Measurements from ENCODE around the gene KCTD5. TPM values are rescaled to one million over a fixed set of nuclear protein-coding genes. Genes with fewer than 3 reads are reported as not detected.
"Not testable (repeated sequence)": the region's sequence is repeated elsewhere in the genome, so short reads cannot be mapped to it uniquely, and the experiment has no call there.

KCTD5 gene
- total RNA-seq, 1 experiment from 2014 or later, result 70.6 TPM

- DNase-seq (ENCODE audit: low spot score), result no peak
Measured at GRCh38 chr16:2708955-2709587, 26.7 kb downstream of the KCTD5 start.

- DNase-seq (ENCODE audit: low spot score), result no peak
Measured at GRCh38 chr16:2709588-2709984, 27.3 kb downstream of the KCTD5 start.

- no peak for DNase-seq (ENCODE audit: low spot score)
Measured at GRCh38 chr16:2710021-2710710, 27.8 kb downstream of the KCTD5 start.

GRCh38 chr16:2710711-2711231 is 28.4 kb downstream of the KCTD5 start:
- DNase-seq (ENCODE audit: low spot score), result no peak

DNA sequence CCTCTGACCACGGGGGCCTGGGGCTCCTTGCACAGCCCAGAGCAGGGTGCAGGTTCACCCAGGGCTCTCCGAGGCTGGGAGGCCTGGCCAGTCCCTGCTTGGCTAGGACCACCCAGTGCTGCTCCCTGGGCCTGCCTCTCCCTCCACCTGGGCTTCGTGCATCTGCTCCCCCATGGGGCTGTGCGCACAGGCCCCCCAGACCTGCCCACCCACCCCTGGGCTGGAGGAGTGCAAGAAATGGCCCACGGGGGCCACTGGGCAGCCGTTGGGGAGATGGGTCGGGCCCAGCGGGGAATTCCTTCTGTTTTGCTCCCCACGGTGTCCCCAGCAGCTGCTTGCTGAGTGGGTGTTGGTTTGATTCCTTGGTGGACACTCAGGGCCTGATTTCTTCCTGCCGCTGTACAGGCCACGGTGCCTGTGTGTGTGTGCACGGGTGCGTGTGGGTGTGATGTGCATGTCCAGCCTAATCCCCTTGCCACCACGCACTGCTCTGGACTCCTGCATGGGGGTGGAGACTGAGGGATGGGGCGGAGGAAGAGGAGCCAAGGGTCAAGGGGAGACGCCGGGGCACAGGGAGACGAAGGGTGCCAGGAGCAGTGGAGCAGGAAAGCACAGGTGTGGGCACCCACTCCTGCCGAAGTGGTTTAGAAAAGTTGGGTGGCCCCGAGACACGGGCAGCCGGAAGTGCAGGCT is 29.2 kb downstream of the KCTD5 start:
- no peak for DNase-seq (ENCODE audit: low spot score)

DNA sequence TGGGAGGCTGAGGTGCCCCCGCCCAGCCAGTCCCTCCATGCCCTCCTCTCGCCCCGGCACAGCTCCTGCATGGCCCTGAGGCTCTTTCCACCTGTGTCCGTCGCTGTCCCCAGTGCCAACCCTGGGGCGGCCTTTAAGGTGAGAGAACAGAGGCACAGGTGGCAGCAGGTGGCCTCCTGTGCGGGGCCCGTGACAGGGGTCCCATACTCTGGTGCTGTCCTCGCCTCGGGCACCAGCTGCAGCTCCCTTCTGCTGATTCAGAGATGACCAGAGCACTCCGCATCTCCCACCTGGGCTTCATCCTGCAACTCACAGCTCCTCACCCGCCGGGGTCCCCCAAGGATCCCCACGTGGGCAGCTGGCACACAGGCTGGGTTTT is 29.7 kb downstream of the KCTD5 start:
- DNase-seq (ENCODE audit: low spot score), result no peak

GRCh38 chr16:2712546-2712945 is 30.2 kb downstream of the KCTD5 start:
- DNase-seq (ENCODE audit: low spot score), result no peak

GRCh38 chr16:2713523-2713922 is 31.2 kb downstream of the KCTD5 start:
- no peak for DNase-seq (ENCODE audit: low spot score)

DNA sequence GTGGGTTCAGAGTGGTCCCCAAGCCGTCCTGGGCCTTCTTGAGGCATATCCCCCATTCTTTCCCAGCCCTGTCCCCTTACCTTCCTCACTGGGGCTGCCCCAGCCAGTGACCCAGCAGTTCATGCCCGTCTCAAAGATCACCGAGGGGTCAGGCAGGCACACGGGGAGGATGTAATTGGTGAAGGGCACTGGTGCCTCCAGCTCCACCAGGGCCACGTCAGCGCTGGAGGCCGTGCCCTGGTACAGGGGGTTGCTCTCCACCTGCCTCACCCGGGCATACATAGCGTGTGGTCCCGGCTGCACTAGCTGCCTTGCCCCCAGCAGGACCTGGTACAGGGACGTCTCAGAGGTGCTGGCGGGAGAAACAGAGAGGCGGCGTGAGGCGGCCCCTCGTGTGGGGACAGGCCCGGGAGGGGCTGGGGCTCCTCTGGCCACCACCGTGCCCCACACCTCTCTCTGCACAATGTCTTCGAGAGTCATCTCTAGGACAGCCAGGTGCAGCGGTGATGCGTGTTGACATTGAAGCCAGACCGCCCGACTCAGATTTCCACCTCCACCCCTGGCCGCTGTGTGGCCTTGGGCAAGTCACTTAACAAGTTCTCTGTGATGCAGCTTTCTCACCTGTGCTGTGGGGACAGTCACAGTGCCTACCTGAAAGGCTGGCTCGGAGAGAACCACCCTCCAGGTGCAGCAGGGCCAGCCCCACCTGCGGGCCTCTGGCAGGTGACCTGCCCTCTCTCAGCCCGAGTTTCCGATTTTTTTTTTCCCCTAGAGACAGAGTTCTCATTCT is 31.9 kb downstream of the KCTD5 start:
- no peak for DNase-seq (ENCODE audit: low spot score)

DNA sequence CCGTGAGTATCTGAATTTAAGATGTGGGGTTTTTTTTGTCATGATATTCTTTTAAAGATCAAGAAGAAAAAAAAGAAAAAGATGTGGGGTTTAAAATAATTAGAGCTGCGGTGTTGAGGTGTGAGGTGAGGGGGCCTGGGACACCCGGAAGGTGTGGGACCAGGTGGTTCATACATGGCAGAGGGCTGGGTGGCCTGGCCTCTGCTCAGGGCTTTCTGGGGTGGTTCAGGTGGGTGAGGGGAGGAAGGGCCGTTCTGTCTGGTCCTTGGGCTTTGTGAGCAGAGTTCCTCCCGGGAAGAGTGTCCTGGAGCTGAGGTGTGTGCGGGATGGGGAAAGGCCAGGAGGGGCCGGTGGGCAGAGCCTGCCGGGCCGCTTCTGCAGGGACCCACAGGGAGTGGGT is 32.7 kb downstream of the KCTD5 start:
- DNase-seq (ENCODE audit: low spot score), result no peak

DNA sequence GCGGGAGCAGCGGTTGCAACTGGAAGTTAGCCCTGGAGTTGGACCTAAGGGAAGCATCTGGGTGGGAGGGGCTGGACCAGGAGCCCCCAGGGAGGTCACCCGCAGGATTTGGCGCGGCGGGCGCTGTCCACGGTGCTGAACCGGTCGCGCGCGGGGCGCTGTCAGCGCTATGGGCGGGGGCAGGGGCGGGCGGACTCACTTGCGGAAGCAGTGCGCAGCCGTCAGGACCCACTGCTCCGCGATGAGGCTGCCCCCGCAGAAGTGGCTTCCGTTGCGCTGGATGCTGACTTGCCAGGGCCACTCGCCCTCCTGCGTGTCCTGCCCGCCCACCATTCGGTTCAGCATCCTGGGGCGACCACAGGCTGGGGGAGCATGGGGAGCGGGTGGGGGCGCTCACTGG is 33.2 kb downstream of the KCTD5 start:
- no peak for DNase-seq (ENCODE audit: low spot score)

DNA sequence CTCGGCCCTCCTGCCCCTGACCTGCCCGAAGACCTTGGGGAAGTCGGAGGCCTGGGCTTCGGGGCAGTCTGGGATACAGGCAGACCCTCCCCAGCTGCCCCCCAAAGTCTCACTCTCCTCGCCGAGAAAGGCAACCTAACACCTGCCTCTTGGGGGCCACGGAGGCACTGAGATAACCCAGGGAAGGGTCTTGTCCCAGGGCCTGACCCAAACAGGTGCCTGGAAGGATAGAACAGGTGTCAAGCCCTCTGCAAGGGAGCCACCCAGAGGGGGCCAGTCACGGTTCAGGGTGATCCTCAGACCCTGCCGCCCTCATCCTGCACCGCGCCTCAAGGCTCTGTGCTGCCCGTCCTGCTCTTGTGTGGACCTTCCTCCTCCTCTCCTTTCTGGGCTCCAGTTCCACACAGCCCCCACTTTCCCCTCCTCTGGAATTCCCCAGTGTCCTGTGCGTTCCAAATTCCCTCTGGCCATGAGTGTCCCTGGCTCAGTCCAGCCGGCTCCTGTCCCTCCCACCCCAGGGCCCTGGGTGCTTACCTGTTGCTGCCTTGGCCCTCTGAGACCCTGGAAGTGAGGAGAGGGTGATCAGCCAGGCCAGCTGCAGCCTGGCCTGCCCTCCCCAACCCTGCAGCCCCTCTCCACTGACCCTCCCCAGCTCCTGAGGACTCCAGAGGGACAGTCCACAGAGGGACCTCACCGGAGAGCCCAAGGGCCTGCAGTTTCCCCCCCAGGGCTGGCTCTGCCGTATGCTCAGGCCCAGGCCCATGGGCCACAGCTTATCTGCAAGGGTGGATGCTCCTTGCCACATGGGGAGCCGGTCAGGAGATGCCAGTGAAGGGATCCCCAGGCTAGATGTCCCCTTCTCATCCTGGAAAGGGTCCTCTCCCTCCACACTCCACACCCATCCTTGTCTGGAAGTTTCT is 33.9 kb downstream of the KCTD5 start:
- no peak for DNase-seq (ENCODE audit: low spot score)

DNA sequence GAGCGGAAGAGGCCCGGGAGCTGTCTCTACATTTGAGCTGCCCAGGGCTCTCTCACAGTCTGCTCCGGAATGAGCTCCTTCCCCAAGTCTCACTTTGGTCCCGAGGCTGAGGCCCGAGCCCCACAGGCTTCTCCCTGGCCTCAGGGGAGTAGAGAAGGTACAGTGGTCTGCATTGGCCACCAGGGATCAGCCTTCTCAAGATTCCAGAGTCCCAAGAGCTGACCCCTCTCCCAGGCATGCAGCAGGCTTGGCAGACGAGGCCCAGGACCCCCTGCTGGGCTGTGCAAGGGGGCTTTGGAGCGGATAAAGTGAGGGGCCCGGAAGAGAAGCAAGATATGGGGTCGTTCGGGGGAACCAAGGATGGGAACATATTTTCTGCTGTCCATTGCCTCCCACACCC is 34.6 kb downstream of the KCTD5 start:
- no peak for DNase-seq (ENCODE audit: low spot score)

- no peak for DNase-seq (ENCODE audit: low spot score)
Measured at GRCh38 chr16:2717383-2718263, 35.3 kb downstream of the KCTD5 start.

GRCh38 chr16:2719328-2720063 is 37.2 kb downstream of the KCTD5 start:
- no peak for DNase-seq (ENCODE audit: low spot score)

- DNase-seq (ENCODE audit: low spot score), result no peak
Measured at GRCh38 chr16:2720064-2720457, 37.7 kb downstream of the KCTD5 start, which contains the start of gene PRSS27. TSS of gene PRSS27 (minus strand) at chr16:2720224. CDS start at chr16:2720160, 64 bp downstream.

- peak; percentile 73 for DNase-seq (ENCODE audit: low spot score)
Measured at GRCh38 chr16:2720719-2721633, 38.7 kb downstream of the KCTD5 start.

DNA sequence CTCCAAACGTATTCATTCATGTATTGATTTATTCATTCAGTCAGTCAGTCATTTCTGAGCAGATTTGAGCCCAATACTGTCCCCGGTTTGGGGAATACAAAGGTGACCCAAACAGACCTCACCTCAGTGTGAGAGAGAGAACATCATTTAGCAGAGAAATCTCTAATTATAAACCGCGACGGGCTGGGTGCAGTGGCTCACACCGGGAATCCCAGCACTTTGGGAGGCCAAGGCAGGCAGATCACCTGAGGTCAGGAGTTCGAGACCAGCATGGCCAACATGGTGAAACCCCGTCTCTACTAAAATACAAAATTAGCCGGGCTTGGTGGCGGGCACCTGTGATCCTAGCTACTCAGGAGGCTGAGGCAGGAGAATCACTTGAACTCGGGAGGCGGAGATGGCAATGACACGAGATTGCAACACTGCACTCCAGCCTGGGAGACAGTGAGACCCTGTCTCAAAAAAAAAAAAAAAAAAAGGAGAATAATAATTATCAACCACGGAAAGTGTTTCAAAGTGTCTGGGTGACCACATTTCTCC is 39.4 kb downstream of the KCTD5 start:
- not testable (repeated sequence) for DNase-seq (ENCODE audit: low spot score)

All from A172 (cell line).